CD8-positive, alpha-beta memory T cell (primary cell): Measurements from ENCODE around the gene CCDC32. TPM values are rescaled to one million over a fixed set of nuclear protein-coding genes. Genes with fewer than 3 reads are reported as not detected.
"Not testable (repeated sequence)": the region's sequence is repeated elsewhere in the genome, so short reads cannot be mapped to it uniquely, and the experiment has no call there.

Experiments
- CTCF ChIA-PET: fragments of 350-600 bp; sonication (Branson Sonifier 250); formaldehyde crosslinking; loops from one replicate; lab custom pipeline; 2021; ENCODE audit warnings: antibody characterized with exemption; lab: Charles Lee
- POLR2A ChIA-PET: fragments of 350-600 bp; sonication (Branson Sonifier 250); formaldehyde crosslinking; loops from one replicate; lab custom pipeline; 2021; ENCODE audit warnings: antibody characterized with exemption; lab: Charles Lee
- DNase-seq, 5 donors: peaks; one replicate each; pipeline versions ENCODE4 v3.0.0 to v3.0.0-alpha.2; 2020 to 2022; ENCODE audit warnings: mixed read lengths in 1 of 5
- H3K27ac ChIP-seq: one replicate; pipeline ENCODE4 v1.7.0; 2013; ENCODE audit warnings: low read depth, mild to moderate bottlenecking, low read length, moderate library complexity
- H3K27me3 ChIP-seq: 2 replicates; pipeline ENCODE4 v1.7.0; 2013; ENCODE audit warnings: low read length, mild to moderate bottlenecking; ENCODE audit not compliant: insufficient read depth, poor library complexity, severe bottlenecking
- H3K36me3 ChIP-seq: 2 replicates; pipeline ENCODE4 v1.7.0; 2013; ENCODE audit warnings: mild to moderate bottlenecking, low read length, moderate library complexity; ENCODE audit not compliant: insufficient read depth
- H3K4me1 ChIP-seq: 2 replicates; pipeline ENCODE4 v1.7.0; 2013; ENCODE audit warnings: mild to moderate bottlenecking, low read length, moderate library complexity; ENCODE audit not compliant: insufficient read depth
- H3K4me3 ChIP-seq: 2 replicates; pipeline ENCODE4 v1.7.0; 2013; ENCODE audit warnings: mild to moderate bottlenecking, low read length
- H3K9me3 ChIP-seq: 2 replicates; pipeline ENCODE4 v1.7.0; 2013; ENCODE audit warnings: mild to moderate bottlenecking, low read length
- H3K27ac Mint-ChIP-seq, 8 donors: one replicate each; pipeline ENCODE4 v1.8.0; 2020 to 2021; ENCODE audit warnings: mixed read lengths in 8 of 8, mild to moderate bottlenecking in 6 of 8, inconsistent platforms in 3 of 8, moderate library complexity in 3 of 8
- H3K27me3 Mint-ChIP-seq, 2 donors: one replicate each; pipeline ENCODE4 v1.8.0; 2020 to 2021; ENCODE audit warnings: mixed read lengths in 2 of 2, mild to moderate bottlenecking in 1 of 2, moderate library complexity in 1 of 2
- H3K36me3 Mint-ChIP-seq, 3 donors: one replicate each; pipeline ENCODE4 v1.8.0; 2020 to 2021; ENCODE audit warnings: mixed read lengths in 3 of 3, inconsistent platforms in 1 of 3, mild to moderate bottlenecking in 1 of 3
- H3K4me1 Mint-ChIP-seq, 3 donors: one replicate each; pipeline ENCODE4 v1.8.0; 2020 to 2021; ENCODE audit warnings: mixed read lengths in 3 of 3, inconsistent platforms in 1 of 3, mild to moderate bottlenecking in 1 of 3
- H3K4me3 Mint-ChIP-seq, 7 donors: one replicate each; pipeline ENCODE4 v1.8.0; 2020 to 2021; ENCODE audit warnings: mixed read lengths in 7 of 7, mild to moderate bottlenecking in 6 of 7, moderate library complexity in 4 of 7, inconsistent platforms in 2 of 7
- H3K9me3 Mint-ChIP-seq, 5 donors: one replicate each; pipeline ENCODE4 v1.8.0; 2020 to 2022; ENCODE audit warnings: mixed read lengths in 5 of 5, mild to moderate bottlenecking in 3 of 5, moderate library complexity in 2 of 5, inconsistent platforms in 1 of 5
- polyA plus RNA-seq: library from polyadenylated mRNA; unstranded; fragments of 300-500 nt; fragmentation: Illumina TruSeq; gene quantifications from one replicate; pipeline ENCODE4 v1.2.3, GENCODE V29; 2021
- total RNA-seq, 2 experiments: library from RNA; stranded (reverse); gene quantifications; one replicate each; pipeline ENCODE4 v1.2.3, GENCODE V29; 2021

Gene CCDC32
- total and polyA plus RNA-seq, 3 experiments from 2014 or later: 31.4 to 42.2 (median 34.9) TPM

DNA sequence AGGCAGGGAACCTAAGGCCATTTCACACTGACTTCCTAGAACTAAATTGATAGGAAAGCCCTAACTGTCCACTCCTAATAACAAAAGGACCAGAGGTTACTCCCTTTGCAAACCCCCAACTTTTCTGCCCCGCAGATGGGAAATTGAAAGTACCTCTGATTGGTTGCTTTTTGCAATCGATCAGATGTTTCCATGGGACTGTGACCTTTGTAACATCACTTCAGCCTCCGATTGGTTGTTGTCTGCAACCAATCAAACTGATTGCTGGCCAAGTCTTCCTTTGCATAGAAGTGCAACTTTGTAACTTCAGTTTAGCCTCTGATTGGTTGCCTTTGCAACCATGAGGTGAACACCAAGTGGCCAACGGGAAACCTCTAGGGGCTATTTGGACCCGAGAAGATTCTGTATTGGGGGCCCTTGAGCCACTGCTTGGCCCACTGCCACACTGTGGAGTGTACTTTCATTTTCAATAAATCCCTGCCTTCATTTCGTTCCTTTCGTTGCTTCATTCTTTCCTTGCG is 17.9 kb upstream of the CCDC32 start:
- Mint-ChIP-seq H3K27me3 (peaks cover 2 to 7% of the 10 kb centered on the region in 2 donors), H3K9me3 (no peaks in the 10 kb centered on the region)
- CTCF ChIA-PET: no interaction called here

GRCh38 chr15:40581796-40582195 is 17.0 kb upstream of the CCDC32 start:
- H3K9me3 Mint-ChIP-seq, H3K27ac ChIP-seq, H3K27me3 Mint-ChIP-seq, H3K36me3 ChIP-seq, H3K9me3 ChIP-seq, H3K4me3 ChIP-seq, H3K27ac Mint-ChIP-seq, POLR2A ChIA-PET, H3K4me1 Mint-ChIP-seq, H3K4me1 ChIP-seq, H3K36me3 Mint-ChIP-seq, H3K27me3 ChIP-seq, CTCF ChIA-PET, DNase-seq, H3K4me3 Mint-ChIP-seq: not testable (repeated sequence)

More for the DNA sequence above, 17.9 kb upstream of the CCDC32 start:
- no peaks in the 10 kb centered on the region for H3K4me1 ChIP-seq
- Mint-ChIP-seq H3K36me3 (no peaks in the 10 kb centered on the region), H3K4me1 (no peaks in the 10 kb centered on the region), H3K4me3 (peak overlapping the region in 4 of 7 donors; percentile 17 to 72 (median 26)), H3K27ac (peak overlapping the region in 1 of 8 donors; percentile 23)
- DNase-seq: no peak
- H3K36me3 ChIP-seq: no peaks in the 10 kb centered on the region
- no peaks in the 10 kb centered on the region for H3K27me3 ChIP-seq
- POLR2A ChIA-PET: interaction anchor here (0.7 kb wide), 1 partner anchor 11 kb away, joined by 3 read pairs; no protein-coding TSS in a partner anchor
- no peaks in the 10 kb centered on the region for H3K9me3 ChIP-seq
- H3K27ac ChIP-seq: peak overlapping the region; percentile 12
- no peak overlapping the region for H3K4me3 ChIP-seq

DNA sequence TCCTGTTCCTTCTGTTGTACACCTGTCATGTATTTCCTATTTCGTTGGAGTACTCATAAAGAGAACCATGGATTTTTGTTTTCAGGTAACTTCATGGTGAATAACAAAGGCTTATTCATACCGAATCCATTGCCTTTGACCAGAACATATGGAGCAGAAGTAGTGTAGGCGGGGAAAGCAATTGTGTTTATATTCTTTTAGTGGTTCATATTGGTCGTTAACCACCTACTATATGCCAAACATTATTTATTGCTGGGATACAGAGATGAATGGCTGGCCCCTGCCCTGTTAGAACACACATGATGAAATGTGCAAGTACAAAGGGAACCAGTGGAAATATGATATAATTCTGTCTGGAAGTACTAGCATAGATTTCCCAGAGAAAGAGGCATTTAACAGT is 14.1 kb upstream of the CCDC32 start:
- CTCF ChIA-PET: no interaction called here
- H3K9me3 ChIP-seq: no peaks in the 10 kb centered on the region

GRCh38 chr15:40576914-40577313 is 12.1 kb upstream of the CCDC32 start:
- H3K4me1 ChIP-seq, H3K27me3 ChIP-seq, H3K4me3 Mint-ChIP-seq, H3K27me3 Mint-ChIP-seq, H3K9me3 Mint-ChIP-seq, H3K27ac ChIP-seq, H3K9me3 ChIP-seq, H3K4me3 ChIP-seq, POLR2A ChIA-PET, DNase-seq: not testable (repeated sequence)
- Mint-ChIP-seq H3K36me3 (peaks cover 0 to 35% (median 8%) of the 10 kb centered on the region in 3 donors), H3K4me1 (peaks cover 2 to 16% (median 12%) of the 10 kb centered on the region in 3 donors), H3K27ac (peak overlapping the region in 2 of 8 donors; percentile 41 to 43)
- H3K36me3 ChIP-seq: peaks cover 14% of the 10 kb centered on the region
- CTCF ChIA-PET: interaction anchor here (0.6 to 1.0 kb wide), 2 partner anchors 13 to 392 kb away, joined by 3 read pairs; no protein-coding TSS in a partner anchor

More for the DNA sequence above, 14.1 kb upstream of the CCDC32 start:
- Mint-ChIP-seq H3K27me3 (no peaks in the 10 kb centered on the region), H3K4me1 (peaks cover 0 to 12% (median 3%) of the 10 kb centered on the region in 3 donors), H3K9me3 (no peaks in the 10 kb centered on the region), H3K27ac (no peak overlapping the region), H3K36me3 (peaks cover 0 to 20% (median 5%) of the 10 kb centered on the region in 3 donors), H3K4me3 (no peak overlapping the region)
- Histone ChIP-seq H3K4me1 (no peaks in the 10 kb centered on the region), H3K4me3 (no peak overlapping the region), H3K27me3 (no peaks in the 10 kb centered on the region), H3K36me3 (peaks cover 6% of the 10 kb centered on the region), H3K27ac (no peak overlapping the region)
- no peak for DNase-seq
- POLR2A ChIA-PET: no interaction called here

DNA sequence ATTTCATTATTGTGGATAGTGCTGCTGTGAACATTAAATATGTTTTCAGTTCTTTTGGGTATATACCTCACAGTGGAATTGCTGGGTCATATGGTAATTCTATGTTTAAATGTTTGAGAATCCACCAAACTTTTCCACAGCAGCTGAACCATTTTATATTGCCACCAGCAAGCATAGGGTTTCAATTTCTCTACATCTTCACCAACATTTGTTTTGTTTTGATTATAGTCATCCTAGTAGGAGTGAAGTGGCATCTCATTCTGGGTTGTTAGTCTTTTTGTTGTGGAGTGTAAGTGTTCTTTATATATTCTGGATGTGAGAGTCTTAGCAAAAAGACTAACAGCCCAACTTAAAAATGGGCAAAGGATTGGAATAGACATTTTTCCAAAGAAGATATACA is 10.3 kb upstream of the CCDC32 start:
- no peak overlapping the region for H3K4me3 Mint-ChIP-seq
- Histone ChIP-seq H3K4me3 (no peak overlapping the region), H3K27me3 (no peaks in the 10 kb centered on the region), H3K4me1 (peaks cover 7% of the 10 kb centered on the region), H3K27ac (no peak overlapping the region), H3K9me3 (no peaks in the 10 kb centered on the region), H3K36me3 (peaks cover 19% of the 10 kb centered on the region)
- H3K27me3 Mint-ChIP-seq: no peaks in the 10 kb centered on the region
- no peak for DNase-seq
- H3K27ac Mint-ChIP-seq: peak overlapping the region in 3 of 8 donors; percentile 29 to 75 (median 63)
- H3K9me3 Mint-ChIP-seq: no peaks in the 10 kb centered on the region
- peaks cover 0 to 45% (median 9%) of the 10 kb centered on the region in 3 donors for H3K36me3 Mint-ChIP-seq
- peaks cover 11 to 32% (median 24%) of the 10 kb centered on the region in 3 donors for H3K4me1 Mint-ChIP-seq
- ChIA-PET CTCF (no interaction called here), POLR2A (no interaction called here)

DNA sequence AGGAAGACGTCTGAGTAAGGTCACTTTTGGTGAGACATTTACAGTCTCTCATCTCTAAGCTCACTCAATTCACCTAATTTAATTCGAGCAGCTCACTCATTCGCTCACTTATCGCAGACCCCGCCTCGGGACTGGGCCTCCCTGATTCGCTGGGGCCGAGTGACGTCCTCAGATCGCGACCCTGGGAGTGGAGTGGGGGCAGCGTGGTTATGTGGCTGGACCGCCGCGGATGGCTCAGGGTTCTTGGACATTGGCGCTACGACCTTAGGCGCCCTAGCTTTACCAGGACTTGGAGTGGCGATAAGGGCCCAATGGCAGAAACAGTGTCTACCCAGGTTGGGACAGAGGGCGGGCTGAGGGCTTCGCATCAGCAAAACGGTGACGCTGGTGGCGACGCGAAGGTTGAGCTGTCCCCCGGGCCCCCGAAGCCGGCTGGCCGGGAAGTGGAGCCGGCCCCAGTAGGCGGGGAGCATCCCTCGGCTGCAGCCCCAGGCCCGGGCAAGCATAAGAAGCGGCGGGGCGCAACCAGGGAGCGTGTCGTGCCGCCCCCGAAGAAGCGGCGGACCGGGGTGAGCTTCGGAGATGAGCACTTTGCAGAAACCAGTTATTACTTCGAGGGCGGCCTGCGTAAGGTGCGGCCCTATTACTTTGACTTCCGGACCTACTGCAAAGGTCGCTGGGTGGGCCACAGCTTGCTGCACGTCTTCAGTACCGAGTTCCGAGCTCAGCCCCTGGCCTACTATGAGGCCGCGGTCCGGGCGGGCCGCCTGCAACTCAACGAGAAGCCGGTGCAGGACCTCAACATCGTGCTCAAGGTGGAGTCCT is 4.5 kb upstream of the CCDC32 start, which contains the start of gene RPUSD2:
RPUSD2 (plus strand) TSS at position 171 of the 825 bp plus-strand sequence; CDS start at position 210, 39 bp downstream.
- Mint-ChIP-seq H3K9me3 (no peaks in the 10 kb centered on the region), H3K4me1 (peaks cover 35 to 66% (median 36%) of the 10 kb centered on the region in 3 donors), H3K4me3 (peak within 1 kb of the TSS; percentile 94 to 98 (median 98)), H3K36me3 (peaks cover 0 to 43% (median 5%) of the 10 kb centered on the region in 3 donors), H3K27me3 (peaks cover 0 to 5% of the 10 kb centered on the region in 2 donors), H3K27ac (peak within 1 kb of the TSS; percentile 98 to 100 (median 99))
- ChIA-PET CTCF (interaction anchor here (0.8 to 2.0 kb wide), 4 partner anchors 10 to 325 kb away, joined by 3 to 10 read pairs (median 4); partner anchors contain the start of gene VPS18), POLR2A (interaction anchor here (1.2 to 1.6 kb wide), 4 partner anchors 21 to 325 kb away, joined by 3 to 15 read pairs (median 8); partner anchors contain the start of genes DNAJC17, RAD51 and VPS18)
- Histone ChIP-seq H3K36me3 (peaks cover 17% of the 10 kb centered on the region), H3K27ac (peak within 1 kb of the TSS; percentile 99), H3K4me3 (peak within 1 kb of the TSS; percentile 97), H3K4me1 (peaks cover 24% of the 10 kb centered on the region), H3K27me3 (no peaks in the 10 kb centered on the region), H3K9me3 (no peaks in the 10 kb centered on the region)
- DNase-seq: peak; percentile 87 to 94 (median 88)

DNA sequence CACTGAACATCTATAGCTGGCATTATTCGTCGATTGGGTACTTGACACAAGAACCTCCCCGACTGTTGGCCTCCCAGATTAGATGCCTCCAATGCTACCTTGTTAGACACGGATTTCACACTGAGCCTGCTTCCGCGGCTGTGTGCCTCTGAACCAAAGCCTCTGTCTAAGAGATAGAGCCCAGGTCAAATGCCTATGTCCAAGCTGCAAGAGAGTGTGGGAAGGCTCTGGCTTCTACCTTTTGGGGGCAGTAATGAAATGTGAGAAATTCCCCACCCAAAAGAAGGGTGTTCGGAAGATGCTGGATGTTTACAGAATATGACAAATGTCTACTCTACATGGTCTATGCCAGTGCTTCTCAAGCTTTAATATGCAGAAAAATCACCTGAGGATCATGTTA is 2.3 kb upstream of the CCDC32 start:
- Mint-ChIP-seq H3K27me3 (peaks cover 0 to 5% of the 10 kb centered on the region in 2 donors), H3K9me3 (no peaks in the 10 kb centered on the region), H3K36me3 (peaks cover 0 to 34% (median 1%) of the 10 kb centered on the region in 3 donors), H3K27ac (peak overlapping the region in 4 of 8 donors; percentile 60 to 85 (median 74)), H3K4me1 (peaks cover 39 to 72% (median 56%) of the 10 kb centered on the region in 3 donors), H3K4me3 (peak overlapping the region in 3 of 7 donors; percentile 11 to 87 (median 28))
- POLR2A ChIA-PET: no interaction called here
- Histone ChIP-seq H3K27ac (no peak overlapping the region), H3K9me3 (no peaks in the 10 kb centered on the region), H3K4me1 (peaks cover 29% of the 10 kb centered on the region), H3K4me3 (no peak overlapping the region), H3K27me3 (no peaks in the 10 kb centered on the region), H3K36me3 (peaks cover 5% of the 10 kb centered on the region)
- CTCF ChIA-PET: interaction anchor here (2.9 kb wide), 1 partner anchor 23 kb away, joined by 20 read pairs; no protein-coding TSS in a partner anchor
- no peak for DNase-seq
